DOHH2 (cell line): ENCODE data around the gene HK1.

Experiments used
- EZH2phosphoT487 ChIP-seq: fragments of 200-600 bp; sonication (generic); IDR thresholded peaks from 2 replicates; pipeline ENCODE4 v1.6.1; 2017; ENCODE audit warnings: borderline replicate concordance, mild to moderate bottlenecking, antibody characterized with exemption, low read length, moderate library complexity, mixed read lengths
- TF ChIP-seq, protein P1 (sequence below): fragments of 200-600 bp; sonication (generic); IDR thresholded peaks from one replicate; pipeline ENCODE4 v1.5.1; 2014; ENCODE audit warnings: antibody characterized with exemption, mild to moderate bottlenecking, low read depth, low read length; ENCODE audit not compliant: poor library complexity, severe bottlenecking

DNA sequence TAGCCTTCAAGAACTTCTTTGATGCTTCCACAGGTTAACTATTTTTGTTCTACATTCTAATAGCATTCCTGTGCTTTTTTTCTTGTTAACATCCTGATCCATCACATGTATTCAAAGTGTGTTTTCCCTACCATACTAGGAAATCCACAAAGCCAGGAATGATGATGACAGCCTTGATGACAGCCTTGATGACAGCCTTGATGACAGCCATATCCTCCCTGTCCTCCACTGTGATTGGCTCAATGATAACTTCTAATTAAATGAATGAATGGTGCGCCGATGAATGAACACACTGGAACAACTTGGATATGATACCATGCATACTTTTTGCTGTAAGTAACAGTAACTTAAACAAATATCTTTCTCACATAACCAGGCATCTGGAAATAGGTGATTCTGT is 146.7 kb downstream of the HK1 start:
- TF ChIP-seq, protein P1, sequence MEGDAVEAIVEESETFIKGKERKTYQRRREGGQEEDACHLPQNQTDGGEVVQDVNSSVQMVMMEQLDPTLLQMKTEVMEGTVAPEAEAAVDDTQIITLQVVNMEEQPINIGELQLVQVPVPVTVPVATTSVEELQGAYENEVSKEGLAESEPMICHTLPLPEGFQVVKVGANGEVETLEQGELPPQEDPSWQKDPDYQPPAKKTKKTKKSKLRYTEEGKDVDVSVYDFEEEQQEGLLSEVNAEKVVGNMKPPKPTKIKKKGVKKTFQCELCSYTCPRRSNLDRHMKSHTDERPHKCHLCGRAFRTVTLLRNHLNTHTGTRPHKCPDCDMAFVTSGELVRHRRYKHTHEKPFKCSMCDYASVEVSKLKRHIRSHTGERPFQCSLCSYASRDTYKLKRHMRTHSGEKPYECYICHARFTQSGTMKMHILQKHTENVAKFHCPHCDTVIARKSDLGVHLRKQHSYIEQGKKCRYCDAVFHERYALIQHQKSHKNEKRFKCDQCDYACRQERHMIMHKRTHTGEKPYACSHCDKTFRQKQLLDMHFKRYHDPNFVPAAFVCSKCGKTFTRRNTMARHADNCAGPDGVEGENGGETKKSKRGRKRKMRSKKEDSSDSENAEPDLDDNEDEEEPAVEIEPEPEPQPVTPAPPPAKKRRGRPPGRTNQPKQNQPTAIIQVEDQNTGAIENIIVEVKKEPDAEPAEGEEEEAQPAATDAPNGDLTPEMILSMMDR: no peak
- no peak for TF ChIP-seq EZH2phosphoT487
